Prostate gland (tissue), 2 donors: ENCODE results near the gene TRMT11. TPM values are rescaled to one million over a fixed set of nuclear protein-coding genes. Genes with fewer than 3 reads are reported as not detected.

Experiments
- DNase-seq: peaks from one replicate; pipeline ENCODE4 v3.0.0-alpha.2; 2019; ENCODE audit warnings: low spot score
- H3K27ac ChIP-seq, 2 donors: fragments of 200-600 bp; sonication (generic); 2 replicates each; pipeline ENCODE4 v1.5.1; 2017 to 2019
- H3K27me3 ChIP-seq: fragments of 200-600 bp; sonication (generic); replicated peaks from 2 replicates; pipeline ENCODE4 v1.5.1; 2019; ENCODE audit not compliant: insufficient read depth
- H3K36me3 ChIP-seq, 2 donors: fragments of 200-600 bp; sonication (generic); 1 replicate in 1 of 2; 2 replicates in 1 of 2; pipeline versions ENCODE4 v1.5.1 to v1.8.1; 2017 to 2019
- H3K4me1 ChIP-seq: fragments of 200-600 bp; sonication (generic); replicated peaks from 2 replicates; pipeline ENCODE4 v1.5.1; 2019
- H3K4me3 ChIP-seq, 2 donors: fragments of 200-600 bp; sonication (generic); 2 replicates each; pipeline ENCODE4 v1.5.1; 2017 to 2019
- H3K9me3 ChIP-seq: fragments of 200-600 bp; sonication (generic); 2 replicates; pipeline ENCODE4 v1.5.1; 2017
- POLR2A ChIP-seq: fragments of 450-650 bp; IDR thresholded peaks from one replicate; pipeline ENCODE4 v1.6.1; 2016; ENCODE audit warnings: antibody characterized with exemption, mild to moderate bottlenecking
- POLR2AphosphoS5 ChIP-seq: sonication (generic); formaldehyde crosslinking; IDR thresholded peaks from one replicate; pipeline ENCODE4 v1.6.1; 2017; ENCODE audit warnings: antibody characterized with exemption
- WGBS: methylation state at CpG from one replicate; pipeline ENCODE4 v1.1.5; 2018; 5-methylcytosine and 5-hydroxymethylcytosine counted together
- intact Hi-C: fragments of 100-400 bp; cut with DNase I; formaldehyde crosslinking; loops from one replicate; pipeline ENCODE4 v1.14.2; 2022
- total RNA-seq, 2 donors: library from RNA; depleted of rRNA; stranded (reverse); fragments of >200 nt; gene quantifications; one replicate each; pipeline ENCODE4 v1.1.0, GENCODE V29; 2016
- TF ChIP-seq, protein P1 (sequence below), 4 experiments: fragments of 200-600 bp in 2 of 4; fragments of 450-650 bp in 2 of 4; sonication (generic) in 2 of 4; IDR thresholded peaks; 1 replicate in 3 of 4; 2 replicates in 1 of 4; pipeline ENCODE4 v1.5.1; 2016 to 2019; ENCODE audit warnings: antibody characterized with exemption in 4 of 4, mild to moderate bottlenecking in 2 of 4, moderate library complexity in 2 of 4

TRMT11 gene
- total RNA-seq, 2 donors from 2014 or later: 28.3 to 35.0 TPM

DNA sequence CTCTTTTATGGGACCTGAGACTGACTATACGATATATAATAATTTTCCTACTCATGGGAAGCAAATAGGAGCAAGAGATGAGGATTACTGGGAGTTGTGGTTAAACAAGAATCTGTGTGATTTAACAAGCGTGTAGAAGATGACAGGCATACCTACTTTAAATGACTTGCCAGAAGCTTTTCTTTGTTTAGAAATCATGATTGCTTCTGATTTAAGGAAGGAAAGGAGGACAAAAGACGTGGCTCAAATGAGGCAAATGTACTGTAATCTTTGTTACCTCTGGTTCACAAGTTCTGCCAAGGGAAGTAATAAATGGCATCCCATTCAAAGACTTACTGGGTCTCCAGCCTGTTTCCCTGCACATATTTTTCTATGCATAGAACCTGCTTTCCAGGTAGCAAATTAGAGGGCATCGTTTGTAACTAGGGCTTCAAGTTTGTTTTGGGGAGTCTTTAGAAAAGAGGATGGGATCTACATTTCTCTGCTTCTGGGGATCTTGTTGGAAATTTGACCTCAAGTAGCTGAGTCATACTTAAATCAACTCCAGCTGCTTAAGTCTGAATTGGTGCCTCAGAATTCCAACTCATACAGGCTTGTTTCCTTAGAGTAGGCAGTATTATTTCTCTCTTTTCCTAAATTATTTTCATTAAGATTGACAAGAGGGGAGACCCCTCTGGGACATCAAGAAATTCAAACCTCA, 2.9 kb upstream of the TRMT11 start:
- Histone ChIP-seq H3K36me3 (no peaks in the 10 kb centered on the region), H3K9me3 (no peaks in the 10 kb centered on the region), H3K27me3 (no peaks in the 10 kb centered on the region), H3K27ac (no peak overlapping the region), H3K4me3 (no peak overlapping the region), H3K4me1 (no peaks in the 10 kb centered on the region)
- no peak for DNase-seq
- intact Hi-C loops: no loop called here
- TF ChIP-seq, protein P1, sequence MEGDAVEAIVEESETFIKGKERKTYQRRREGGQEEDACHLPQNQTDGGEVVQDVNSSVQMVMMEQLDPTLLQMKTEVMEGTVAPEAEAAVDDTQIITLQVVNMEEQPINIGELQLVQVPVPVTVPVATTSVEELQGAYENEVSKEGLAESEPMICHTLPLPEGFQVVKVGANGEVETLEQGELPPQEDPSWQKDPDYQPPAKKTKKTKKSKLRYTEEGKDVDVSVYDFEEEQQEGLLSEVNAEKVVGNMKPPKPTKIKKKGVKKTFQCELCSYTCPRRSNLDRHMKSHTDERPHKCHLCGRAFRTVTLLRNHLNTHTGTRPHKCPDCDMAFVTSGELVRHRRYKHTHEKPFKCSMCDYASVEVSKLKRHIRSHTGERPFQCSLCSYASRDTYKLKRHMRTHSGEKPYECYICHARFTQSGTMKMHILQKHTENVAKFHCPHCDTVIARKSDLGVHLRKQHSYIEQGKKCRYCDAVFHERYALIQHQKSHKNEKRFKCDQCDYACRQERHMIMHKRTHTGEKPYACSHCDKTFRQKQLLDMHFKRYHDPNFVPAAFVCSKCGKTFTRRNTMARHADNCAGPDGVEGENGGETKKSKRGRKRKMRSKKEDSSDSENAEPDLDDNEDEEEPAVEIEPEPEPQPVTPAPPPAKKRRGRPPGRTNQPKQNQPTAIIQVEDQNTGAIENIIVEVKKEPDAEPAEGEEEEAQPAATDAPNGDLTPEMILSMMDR (IDR thresholded peaks at IDR 0.05): no peak
- no peak for TF ChIP-seq POLR2AphosphoS5
- no peak for TF ChIP-seq POLR2A
- 47% methylated on average over 4 of the region's 4 CpGs for WGBS

DNA sequence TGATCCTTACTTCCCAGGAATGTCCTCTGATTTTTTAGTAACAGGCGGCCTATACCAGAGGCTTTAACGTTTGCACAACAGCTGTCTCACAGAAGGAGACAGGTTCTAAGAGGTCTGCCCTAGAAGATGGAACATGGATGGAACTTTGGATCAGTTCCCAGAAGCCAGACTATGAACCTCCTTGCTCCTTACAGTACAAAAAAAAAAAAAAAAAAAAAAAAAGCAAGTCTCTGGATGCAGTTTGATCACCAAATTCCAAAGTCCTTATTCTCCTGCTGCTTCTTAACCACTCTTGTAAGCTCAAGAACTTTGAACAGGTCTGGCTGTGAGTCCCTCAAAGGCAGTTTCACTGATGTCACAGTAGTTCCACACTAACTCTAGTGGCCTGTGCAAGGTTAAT, 2.0 kb upstream of the TRMT11 start:
- Histone ChIP-seq H3K27ac (no peak overlapping the region), H3K4me1 (no peaks in the 10 kb centered on the region), H3K36me3 (no peaks in the 10 kb centered on the region), H3K9me3 (no peaks in the 10 kb centered on the region), H3K27me3 (no peaks in the 10 kb centered on the region), H3K4me3 (no peak overlapping the region)
- DNase-seq: no peak
- WGBS: 66% methylated on average over 2 of the region's 2 CpGs
- TF ChIP-seq, protein P1 (IDR thresholded peaks at IDR 0.05): no peak
- TF ChIP-seq POLR2AphosphoS5 (no peak), POLR2A (no peak)
- intact Hi-C loops: no loop called here

DNA sequence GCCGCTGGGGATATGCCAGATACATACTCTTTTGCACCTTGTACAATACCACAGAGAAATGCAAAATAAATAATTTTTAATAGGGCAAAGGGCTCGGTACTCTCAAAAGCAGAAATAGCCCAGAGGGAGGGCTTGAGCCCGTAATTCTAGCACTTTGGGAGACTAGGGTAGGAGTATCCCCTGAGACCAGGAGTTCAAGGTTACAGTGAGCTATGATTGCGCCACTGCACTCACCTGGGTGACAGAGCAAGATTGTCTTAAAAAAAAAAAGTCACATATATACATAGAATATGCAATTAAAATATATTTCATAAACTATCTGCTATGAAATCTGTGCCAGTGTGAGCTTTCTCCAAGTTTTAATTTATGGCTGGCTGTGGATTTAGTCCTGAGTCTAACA, 818 bp upstream of the TRMT11 start:
- no peak for DNase-seq
- H3K27ac ChIP-seq: peak overlapping the region; percentile 81 to 89
- peak overlapping the region; percentile 63 to 89 for H3K4me3 ChIP-seq
- no peaks in the 10 kb centered on the region for H3K36me3 ChIP-seq
- no peaks in the 10 kb centered on the region for H3K9me3 ChIP-seq
- H3K27me3 ChIP-seq: no peaks in the 10 kb centered on the region
- no peaks in the 10 kb centered on the region for H3K4me1 ChIP-seq
- WGBS: 73% methylated on average over 4 of the region's 4 CpGs
- TF ChIP-seq POLR2A (no peak), POLR2AphosphoS5 (no peak)
- TF ChIP-seq, protein P1 (IDR thresholded peaks at IDR 0.05): no peak
- intact Hi-C loops: no loop called here

DNA sequence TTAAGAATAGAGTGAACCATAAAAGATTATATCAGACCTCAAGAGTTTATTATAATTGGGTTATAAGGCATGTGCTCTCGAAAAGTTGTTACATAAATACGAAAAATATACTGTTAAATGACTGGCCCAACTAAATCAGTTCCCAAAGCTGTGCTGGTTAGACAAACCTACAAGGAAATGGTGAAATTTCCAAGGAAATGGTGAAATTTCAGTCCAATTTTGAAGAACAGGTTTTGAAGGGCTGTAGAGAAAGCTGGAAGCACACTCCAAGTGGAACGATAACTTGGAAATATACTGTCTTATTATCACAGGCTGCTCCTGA, 400 bp upstream of the TRMT11 start:
- intact Hi-C loops: no loop called here
- Histone ChIP-seq H3K36me3 (no peaks in the 10 kb centered on the region), H3K27ac (peak overlapping the region; percentile 81 to 89), H3K9me3 (no peaks in the 10 kb centered on the region), H3K4me1 (no peaks in the 10 kb centered on the region), H3K27me3 (no peaks in the 10 kb centered on the region), H3K4me3 (peak overlapping the region; percentile 63 to 89)
- TF ChIP-seq POLR2A: no peak
- TF ChIP-seq, protein P1 (IDR thresholded peaks at IDR 0.05): no peak
- no peak for TF ChIP-seq POLR2AphosphoS5
- WGBS: 0% methylated on average over 3 of the region's 3 CpGs
- no peak for DNase-seq

DNA sequence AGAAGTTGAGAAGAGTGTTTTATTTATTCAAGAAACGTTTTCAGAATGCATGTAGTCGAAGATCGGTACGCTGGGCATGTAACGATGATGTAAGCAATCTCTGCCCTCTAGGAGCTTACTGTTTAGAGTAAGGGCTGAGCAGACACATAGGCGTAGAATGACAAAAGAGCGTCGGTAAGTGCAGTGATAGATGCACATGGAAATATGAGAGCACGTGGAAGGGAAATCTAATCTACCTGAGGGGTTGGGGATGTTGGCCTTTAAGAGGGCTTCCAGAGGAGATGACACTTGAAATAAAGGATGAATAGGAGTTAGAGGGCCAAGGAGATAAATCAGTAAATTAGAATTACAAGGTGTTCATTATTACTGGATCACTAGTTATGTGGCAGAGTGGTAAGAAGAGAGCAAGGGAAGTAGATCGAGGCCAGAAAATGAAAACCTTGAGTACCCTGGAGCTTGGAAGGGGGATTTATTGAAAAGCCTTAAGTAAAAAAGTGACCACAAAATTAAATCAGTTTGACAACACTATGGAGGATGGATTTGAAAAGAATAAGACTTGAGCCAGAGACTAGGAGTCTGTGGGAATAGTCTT, 782 bp downstream of the TRMT11 start:
- DNase-seq: no peak
- no peaks in the 10 kb centered on the region for H3K36me3 ChIP-seq
- no peaks in the 10 kb centered on the region for H3K4me1 ChIP-seq
- 14% methylated on average over 10 of the region's 10 CpGs for WGBS
- intact Hi-C loops: no loop called here
- H3K4me3 ChIP-seq: peak overlapping the region; percentile 63 to 89
- TF ChIP-seq POLR2A (no peak), POLR2AphosphoS5 (no peak)
- TF ChIP-seq, protein P1 (IDR thresholded peaks at IDR 0.05): no peak
- no peaks in the 10 kb centered on the region for H3K27me3 ChIP-seq
- H3K9me3 ChIP-seq: no peaks in the 10 kb centered on the region
- peak overlapping the region; percentile 81 to 89 for H3K27ac ChIP-seq
